Hematopoietic multipotent progenitor cell treated with erythropoietin and hydrocortisone succinate and interleukin-3 and kit ligand, for 4 days (in vitro differentiated cells): ENCODE measurements around the gene SYT7.
A peak's percentile ranks its signal among the peaks of the same experiment; 100 is the strongest.

Experiments used
- DNase-seq: peaks from one replicate; pipeline ENCODE4 v3.0.0-alpha.2; 2015

SYT7 gene

DNA sequence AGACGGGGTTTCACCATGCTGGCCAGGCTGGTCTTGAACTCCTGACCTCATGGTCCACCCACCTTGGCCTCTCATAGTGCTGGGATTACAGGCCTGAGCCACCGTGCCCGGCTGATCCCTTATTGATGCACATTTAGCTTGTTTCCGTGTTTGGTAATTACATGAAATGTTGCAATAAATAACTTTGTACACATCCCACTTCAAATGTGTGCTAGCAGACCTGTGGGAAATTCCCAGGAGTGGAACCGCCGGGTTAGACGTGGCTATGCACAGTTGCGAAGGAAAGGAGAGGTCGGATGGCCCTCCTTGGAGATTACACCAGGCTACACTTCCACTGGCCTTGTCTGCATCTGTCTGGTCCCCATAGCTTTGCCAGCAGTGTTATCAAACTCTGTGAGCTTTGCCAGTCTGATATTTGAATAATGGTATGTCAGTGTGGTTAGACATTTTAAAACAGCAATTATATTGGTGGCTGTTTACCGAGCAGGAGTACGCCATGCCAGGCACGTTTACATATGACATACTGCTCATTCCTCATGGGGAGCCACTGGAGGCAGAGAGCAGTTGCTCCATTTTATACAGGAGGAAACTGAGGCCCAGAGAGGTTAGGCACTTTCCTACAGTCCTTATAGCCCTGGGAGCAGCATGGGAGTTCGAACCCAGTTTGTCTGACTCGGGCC lies 27.2 kb upstream of the SYT7 start:
- DNase-seq = no peak

DNA sequence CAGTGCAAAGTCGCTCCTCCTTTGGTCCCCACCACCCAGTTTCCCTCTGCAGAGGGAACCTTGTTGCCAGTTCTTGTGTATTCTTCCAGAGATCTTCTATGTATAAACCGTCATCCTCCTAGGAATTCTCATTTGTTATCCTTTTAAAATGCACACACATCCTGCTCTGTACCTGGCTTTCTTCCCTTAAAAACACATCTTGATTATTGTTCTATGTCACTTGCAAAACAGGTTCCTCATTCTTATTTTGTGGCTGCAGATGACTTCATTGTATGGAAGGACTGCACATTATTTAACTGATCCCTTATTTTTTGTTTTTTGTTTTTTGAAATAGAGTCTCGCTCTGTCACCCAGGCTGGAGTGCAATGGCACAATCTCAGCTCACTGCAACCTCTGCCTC lies 26.6 kb upstream of the SYT7 start:
- no peak for DNase-seq

DNA sequence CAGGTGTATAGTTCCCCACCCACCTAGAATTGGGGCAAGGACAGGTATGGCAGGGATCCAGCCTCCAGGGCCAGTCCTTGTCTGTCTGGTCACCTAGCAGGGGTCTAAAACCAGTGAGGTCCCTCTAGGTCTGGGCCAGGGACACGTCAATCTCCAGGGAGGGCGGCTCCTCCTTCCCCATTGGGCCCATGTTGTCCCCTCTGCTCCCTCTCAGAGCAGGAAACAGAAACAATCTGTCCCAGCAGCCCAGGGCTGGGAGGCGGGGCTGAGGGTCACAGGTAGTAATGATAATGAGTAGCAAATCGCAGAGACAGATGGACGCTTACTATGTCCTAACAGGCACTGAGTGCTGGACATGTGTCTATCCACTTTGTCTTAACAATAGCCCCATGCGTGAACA lies 22.8 kb upstream of the SYT7 start:
- DNase-seq = no peak

DNA sequence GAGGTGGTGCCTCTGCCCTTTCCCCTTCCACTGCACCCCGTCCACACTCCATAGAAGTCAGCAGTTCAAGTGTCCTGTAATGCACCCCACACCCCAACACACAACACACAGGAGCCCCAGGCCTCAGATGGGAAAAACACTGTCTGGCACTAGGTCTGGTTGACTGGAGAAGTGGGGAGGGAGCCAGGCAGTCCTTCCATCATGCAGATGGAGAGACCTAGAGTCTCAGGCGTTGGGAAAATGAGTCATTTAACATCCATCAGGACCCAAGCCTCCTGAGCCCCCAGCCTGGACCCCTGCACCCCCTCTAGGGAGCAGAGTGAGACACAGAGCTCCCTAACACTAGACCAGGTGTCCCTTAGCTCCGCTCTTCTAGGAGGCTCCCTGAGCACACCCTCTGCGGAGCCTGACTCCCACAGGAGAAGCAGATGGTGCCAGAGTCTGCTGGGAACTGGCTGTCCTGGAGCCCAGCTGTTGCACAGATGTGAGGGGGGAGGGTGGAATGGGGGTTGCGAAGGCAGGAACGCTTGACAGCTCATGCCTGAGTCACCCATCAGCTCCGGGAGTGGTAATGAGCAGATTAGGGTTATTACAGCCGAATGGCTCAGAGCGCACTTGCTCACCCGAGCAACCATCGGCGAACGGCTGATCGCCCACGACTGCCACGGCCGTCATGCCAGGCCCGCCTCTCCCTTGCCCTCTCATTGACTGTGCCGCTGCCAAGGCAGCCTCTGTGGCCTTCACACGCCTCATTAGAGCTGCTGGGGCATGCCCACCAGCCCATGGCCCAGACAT lies 22.1 kb upstream of the SYT7 start:
- no peak for DNase-seq

DNA sequence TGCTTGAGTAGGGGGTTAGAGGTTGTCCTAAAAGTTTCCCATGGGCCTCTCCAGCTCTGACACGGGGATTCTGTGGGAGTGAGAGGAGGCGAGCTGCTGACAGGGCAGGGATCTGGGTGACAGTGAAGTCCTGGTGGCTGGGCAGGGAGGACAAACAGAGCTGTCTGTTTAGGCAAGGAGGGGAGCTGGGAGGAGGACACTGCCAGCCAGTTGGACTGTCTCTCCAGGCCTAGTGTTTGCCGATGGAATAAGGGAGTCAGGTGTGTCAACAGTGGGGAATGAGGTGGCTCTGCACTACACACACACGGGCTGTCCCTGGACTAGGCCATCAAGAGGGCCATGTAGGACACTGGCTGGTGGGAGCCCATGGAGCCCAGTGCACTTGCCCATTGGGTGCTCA lies 20.6 kb upstream of the SYT7 start:
- no peak for DNase-seq

DNA sequence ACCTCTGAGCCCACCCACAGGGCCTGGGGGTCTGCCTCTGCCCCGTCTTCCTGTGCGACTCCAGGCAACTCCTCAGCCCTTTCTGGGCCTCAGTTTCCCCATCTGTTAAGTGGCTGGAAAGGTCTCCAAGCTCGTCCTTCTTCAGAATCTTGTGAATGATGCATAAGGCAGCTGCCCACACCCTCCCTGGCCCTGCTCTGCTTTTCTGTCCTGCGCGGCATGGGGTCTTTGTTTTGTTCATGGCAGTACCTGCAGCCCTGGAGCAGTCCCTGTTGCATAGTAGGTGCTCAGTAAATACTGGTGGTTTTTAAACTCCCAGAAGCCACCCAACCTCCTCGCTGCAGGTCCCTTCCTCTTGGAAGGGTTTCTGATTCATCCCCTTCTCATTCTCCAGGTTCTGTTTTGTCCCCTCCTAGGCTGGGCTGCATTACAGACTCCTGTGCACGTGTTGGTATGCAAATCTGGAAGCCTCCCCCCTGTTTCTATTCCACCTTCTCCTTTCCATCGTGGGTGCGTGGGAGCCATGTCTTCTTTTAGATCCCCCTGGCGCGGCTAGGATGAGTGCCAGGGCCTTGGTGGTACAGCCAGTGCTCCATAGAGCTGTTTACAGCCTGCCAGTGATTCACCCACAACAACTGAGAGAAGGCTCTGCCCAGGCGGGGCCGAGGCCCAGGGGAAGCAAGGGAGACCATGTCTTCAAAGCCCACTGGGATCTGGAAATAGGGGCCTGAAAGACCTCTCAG lies 19.3 kb upstream of the SYT7 start:
- no peak for DNase-seq

DNA sequence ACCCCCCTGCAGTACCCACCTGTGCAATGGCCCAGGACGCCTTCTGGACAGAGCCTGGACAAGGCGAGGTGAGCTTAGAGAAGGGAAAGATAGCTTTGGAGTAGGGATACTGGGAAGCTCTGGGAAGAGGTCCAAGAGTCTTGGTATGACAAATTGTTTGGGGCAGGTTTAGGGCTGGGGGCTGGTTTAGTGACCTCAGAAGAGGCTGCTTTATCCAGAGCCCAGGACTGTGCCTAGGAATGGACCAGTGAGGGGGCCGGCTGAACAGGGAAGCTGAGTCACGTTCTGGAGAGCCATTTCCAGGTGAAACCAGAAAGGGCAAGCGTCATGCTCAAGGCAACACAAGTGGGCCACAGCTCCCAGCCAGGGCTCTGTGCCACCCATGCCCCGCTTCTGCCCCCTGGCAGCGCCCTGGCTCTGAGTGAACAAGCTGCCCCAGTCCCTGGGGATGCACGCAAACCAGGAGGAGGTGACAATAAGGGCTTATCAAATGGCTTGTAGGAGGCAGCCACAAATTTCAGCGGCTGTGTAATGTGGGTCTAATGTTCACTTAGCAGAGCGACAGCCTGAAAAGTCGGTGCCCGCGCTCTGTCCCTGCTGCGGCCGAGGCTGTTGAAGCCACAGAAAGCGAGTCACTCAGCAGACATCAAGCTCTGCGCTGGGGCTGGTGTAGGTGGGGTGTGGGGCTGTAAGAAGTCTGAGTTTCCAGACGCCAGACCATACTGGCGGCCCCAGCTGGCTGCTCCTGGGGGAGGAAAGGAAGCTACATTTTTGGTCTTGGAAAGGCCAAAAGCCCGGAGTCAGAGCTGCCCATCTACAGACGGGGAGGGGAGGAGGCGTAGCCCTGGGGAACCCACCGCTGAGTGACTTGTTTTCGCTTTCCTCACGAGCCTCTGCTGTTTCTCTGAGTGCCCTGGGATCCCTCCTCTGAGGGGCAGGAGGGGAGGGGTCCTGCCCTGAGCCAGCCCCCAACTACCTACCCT lies 18.3 kb upstream of the SYT7 start:
- no peak for DNase-seq

DNA sequence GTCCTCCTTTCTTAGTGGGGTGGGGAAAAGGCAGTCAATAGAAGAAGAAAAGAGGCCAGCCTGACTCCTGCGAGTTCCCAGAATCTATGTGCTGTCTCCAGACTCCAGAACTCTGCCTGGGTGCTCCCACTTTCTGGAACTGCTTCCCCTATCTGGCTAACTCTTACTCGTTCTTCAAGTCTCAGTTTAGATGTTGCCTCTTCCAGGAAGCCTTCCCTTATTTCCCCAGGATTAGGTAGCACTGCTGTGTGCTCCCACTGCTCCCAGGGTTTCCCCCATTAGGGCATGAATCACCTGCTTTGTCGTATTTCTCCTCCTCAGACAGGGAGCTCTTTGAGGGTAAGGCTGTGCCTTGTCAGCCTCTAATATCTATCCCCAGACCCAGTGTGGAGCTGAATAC lies 17.5 kb upstream of the SYT7 start:
- no peak for DNase-seq

DNA sequence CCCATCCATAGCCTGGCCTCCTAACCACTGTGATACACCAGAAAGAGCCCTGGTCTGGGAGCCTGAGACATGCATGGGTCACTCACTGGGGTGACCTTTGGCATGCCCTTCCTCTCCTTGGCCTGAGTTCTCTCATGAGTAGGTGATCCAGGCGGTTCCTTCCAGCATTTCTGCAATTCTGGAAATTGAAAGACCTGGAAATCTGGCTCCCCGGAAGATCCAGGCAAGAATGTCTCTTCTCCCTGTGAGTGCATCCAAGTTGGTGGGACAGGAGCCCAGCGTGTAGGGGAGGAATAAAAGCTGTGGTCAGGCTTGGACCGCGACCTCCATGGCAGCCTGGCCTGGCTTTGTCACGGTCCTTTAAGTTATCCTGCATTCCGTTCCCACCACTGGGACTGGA lies 16.1 kb upstream of the SYT7 start:
- DNase-seq = no peak

DNA sequence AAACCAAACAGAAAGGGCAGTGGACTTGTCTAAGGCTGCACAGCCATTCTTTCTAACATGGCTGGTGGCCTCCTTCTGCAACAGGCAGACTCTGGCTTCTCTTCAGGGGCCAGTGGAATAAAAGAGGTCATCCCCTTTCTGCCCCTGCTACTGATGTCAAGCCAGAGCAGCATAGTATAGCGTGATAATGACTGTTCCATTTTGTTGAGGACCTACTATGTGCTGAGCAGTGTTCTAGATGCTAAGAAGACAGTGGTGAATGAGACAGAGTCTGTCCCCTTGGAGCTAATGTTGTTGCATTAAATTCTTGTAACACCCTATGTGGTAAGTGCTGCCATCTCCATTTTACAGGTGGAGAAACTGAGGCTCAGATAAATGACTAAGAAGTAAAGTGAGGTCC lies 15.7 kb upstream of the SYT7 start:
- DNase-seq = no peak

DNA sequence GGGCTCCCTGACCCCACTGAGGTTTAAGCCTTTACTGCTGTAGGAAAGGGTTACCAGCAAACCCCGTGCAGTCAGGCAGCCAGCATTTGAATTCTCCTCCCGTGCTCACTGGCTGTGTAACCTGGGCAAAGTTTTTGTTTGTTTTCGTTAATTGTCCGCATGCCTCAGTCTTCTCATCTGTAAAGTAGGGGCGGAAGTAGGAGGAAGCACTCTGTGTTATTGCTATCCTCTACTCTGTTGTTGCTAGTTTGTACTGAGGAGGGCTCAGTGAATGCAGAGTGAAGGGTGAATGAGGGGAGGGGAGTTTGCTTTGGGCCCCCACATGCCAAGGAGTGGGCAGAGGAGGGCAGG lies 14.0 kb upstream of the SYT7 start:
- no peak for DNase-seq

DNA sequence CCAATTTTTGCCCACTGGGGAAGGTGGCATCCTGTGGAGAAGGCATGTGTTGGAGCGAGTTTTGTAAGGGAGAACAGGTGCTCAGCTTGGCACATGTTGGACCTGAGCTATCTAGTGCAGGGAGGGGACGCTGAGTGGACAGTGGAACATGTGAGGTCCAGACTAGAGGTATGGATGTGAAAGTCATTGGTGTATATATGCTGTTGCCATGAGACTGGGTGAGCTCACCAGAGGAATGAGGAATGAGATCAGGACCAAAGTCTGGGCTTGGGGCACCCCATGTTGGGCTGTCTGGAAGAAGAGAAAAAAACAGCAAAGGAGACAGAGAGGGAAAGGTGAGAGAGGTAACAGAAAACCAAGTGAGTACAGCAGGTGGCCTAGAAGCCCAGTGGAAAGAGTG lies 12.3 kb upstream of the SYT7 start:
- DNase-seq = no peak

DNA sequence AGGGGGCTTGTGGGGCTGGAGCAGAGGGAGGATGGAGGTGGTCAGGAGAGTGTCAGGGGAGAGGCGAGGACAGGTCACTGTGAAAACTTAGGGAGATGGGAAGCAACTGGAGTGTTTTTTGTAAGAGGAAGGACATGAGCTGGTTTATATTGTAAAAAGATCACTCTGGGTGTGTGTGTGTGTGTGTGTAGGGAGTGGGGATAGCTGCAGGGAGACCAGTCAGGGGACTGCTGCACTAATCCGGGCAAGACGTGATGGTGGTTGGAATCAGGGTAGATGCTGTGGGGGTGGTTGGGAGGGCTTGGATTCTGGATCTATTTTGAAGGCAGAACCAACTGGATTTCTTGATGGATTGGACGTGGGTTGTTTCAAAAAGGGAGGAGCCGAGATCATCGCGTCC lies 11.3 kb upstream of the SYT7 start:
- no peak for DNase-seq

DNA sequence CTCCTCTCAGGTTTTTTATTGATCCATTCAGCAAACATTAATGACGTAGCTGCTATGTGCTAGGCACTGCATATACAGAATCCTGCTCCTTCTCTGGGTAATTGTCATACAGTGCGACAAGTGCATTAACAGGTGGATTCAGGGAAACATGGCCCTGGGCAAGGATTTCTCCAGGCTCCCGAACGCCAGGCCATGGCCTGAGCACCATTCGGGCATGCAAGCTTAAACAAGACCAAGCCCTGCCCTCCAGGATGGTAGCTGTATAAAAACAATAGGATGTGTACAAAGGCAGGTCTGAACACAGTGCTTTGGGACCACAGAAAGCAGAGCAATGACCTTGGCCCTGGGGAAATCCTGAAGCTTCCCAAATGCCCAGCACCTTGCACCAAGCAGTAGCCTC lies 9.1 kb upstream of the SYT7 start:
- DNase-seq = no peak

DNA sequence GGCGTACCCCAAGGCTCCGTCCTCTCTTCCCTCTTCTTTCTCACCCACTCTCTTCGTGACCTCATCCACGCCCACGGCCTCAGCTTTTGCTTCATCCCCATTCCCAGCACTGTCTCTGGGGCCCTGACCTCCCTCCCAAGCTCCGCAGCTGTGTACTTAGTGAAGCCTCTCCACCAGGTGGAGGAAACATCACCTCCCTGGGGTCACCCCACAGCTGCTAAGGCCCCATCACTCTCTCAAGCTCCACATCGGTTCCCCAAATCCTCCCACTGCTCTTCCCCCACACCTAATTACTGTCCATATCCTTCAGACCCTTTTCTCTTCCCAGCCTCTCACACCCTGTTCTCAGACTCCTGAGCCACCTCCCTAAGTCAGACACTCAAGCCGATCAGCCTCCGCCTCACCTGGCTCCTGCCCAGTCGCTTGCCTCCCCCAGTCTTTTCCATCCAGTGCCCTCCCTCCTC lies 7.9 kb upstream of the SYT7 start:
- no peak for DNase-seq

DNA sequence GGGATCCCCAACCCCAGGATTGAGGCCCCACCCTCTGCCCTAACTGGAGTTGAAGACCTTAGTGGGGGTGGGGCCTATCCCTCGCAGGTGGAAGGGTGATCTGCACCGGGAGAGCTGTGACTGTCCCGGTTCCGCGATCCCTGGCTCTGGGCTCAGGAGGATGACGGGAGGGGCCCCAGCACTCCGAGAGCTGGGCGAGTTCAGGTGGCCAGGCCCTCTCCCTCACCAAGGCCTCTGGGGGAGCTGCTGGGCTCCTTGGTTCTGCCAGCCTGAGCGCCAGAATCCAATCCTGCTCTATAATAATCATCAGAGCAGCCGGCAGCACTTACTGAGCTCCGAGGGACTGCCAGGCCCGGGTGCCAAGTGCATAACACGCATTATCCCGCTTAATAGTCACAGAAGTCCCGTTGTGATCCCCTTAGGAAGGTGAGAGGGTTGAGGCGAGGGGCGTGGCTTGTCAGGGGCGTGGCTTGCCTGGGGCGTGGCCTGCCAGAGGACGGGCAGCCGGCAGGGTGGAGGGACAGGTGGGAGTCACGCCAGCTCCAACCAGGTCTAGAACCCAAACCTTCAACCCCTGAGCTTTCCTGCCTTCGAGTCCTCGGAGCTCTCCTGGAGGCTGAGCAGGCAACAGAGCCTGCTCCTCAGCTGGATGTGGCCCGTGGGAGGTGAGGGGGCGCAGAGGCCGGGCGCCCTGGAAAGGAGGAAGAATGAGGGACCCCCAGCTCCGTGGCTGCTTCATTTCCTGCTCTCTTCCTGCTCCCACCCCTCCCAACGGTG lies 7.3 kb upstream of the SYT7 start:
- DNase-seq = peak; percentile 36

DNA sequence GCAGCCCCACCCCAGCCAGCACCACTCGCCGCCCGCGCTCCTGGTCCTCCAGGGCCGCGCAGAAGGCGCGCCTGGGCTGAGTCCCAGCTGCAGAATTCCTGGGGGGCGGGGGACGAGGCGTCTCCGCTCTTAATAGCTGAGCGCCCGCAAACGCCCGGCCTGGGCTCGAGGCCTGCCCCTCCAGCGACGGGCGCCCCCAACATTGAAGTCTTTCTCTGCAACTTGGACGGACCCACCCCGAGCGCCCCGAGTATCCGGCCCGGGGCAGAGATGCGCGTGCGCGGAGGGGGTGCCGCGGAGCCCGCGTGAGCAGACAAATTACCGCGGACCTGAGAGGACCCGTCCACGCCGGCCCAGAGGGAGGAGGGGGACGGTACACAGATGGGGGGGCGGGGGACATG lies 6.7 kb upstream of the SYT7 start:
- DNase-seq = no peak

DNA sequence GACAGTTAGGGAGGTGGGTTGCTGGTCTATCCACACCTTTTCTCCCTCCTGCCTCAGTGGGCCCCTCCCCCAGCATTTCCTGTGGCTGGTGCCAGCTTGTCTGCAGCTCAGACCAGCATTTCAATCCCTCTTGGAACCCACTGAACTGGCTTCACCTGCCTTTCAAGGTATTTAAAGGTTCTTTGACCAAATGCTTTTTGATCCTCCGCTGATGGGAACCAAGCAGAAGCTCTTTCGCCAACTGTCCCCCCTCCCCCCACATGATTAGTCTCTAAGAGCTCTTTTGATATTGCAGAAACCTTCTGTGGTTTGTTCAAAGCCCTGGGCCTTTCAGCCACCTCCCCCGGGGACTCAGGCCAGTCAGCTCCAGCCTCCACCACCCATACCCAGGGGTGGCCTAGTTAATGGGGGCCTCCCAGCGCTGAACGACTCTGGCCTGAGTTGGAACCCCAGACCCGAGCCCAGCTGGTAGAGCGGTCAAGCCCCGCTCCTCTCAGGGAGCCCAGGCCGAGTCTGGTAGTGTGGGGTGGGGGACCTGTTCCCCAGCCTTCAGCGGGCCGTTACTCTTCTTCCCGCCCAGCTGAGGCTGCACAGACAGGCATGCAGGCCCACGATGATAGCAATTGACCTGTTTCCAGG lies 6.0 kb upstream of the SYT7 start:
- DNase-seq = peak; percentile 26

DNA sequence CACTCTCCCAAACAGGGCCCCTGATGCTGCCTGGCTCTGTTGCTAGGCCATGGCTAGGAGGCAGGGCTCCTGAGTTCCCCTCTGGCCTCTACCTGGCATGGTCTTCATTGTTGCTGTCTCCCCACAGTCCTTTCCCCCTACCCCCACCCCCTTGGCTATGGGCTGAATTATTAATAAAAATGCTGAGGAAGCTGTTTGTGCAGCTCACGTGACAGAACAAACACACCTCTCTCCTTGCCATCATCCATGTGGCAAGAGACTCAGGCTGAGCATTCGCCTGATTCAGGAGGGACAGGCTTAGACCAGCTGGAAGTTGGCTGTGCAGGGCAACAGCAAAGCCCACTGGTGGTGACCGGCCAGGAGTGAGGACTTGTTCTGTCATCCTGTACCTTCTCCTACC lies 4.2 kb upstream of the SYT7 start:
- DNase-seq = no peak

DNA sequence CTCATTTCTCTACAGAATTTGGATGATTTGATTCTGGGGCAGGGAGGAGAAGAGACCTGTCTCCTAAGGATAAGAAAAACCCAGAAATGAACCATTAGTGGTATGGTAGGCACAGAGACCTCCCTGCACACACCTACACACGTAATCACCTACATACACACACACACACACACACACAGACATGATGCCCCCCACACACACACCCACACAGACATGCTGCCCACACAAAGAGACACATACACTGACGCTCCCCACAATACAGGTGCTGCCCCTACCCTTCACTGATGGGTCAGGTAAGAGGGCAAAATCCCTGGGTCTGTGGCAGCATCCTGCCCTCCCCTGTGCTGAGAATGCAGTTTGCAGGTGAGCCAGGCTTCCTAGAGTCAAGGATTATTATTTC lies 1.1 kb upstream of the SYT7 start:
- DNase-seq = no peak

DNA sequence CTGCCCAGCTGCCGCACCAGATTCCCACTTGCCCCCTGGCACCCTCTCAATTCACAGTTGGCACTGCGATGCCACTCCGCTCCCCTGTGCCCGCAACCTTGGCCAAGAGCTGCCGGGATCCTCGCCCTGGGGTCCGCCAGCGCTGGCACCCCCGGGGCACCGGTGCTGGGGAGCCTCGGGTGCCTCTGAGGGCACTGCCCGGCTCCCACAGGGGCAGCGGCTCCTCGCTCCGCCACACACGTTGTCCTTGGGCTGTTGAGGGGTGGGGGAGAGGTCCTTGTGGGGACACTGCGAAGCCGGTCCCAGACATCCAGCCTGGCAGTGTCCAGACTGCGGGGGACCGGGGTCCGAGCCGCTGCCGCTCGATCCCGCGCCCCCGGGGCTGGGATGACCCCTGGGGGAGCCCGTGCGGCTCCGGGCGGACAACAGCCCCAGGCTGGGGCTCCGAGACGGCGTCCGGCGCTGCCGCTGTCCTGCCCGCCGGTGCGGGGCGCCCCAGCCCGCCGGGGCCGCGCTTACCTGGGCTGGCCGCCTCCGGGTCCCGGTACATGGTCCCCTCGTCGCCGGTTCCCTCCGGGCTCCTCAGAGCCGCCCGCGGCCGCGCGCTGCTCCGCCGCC lies 496 bp downstream of the SYT7 start:
- DNase-seq = no peak
